ENCODE data around the gene RALGPS1. TPM values are rescaled to one million over a fixed set of nuclear protein-coding genes. Genes with fewer than 3 reads are reported as not detected.

The RALGPS1 gene
- total RNA-seq, 1 experiment from 2014 or later, result 2.2 TPM

- no peak for DNase-seq (ENCODE audit: low spot score)
Measured at GRCh38 chr9:126955811-126956210, 41.2 kb downstream of the RALGPS1 start.

DNA sequence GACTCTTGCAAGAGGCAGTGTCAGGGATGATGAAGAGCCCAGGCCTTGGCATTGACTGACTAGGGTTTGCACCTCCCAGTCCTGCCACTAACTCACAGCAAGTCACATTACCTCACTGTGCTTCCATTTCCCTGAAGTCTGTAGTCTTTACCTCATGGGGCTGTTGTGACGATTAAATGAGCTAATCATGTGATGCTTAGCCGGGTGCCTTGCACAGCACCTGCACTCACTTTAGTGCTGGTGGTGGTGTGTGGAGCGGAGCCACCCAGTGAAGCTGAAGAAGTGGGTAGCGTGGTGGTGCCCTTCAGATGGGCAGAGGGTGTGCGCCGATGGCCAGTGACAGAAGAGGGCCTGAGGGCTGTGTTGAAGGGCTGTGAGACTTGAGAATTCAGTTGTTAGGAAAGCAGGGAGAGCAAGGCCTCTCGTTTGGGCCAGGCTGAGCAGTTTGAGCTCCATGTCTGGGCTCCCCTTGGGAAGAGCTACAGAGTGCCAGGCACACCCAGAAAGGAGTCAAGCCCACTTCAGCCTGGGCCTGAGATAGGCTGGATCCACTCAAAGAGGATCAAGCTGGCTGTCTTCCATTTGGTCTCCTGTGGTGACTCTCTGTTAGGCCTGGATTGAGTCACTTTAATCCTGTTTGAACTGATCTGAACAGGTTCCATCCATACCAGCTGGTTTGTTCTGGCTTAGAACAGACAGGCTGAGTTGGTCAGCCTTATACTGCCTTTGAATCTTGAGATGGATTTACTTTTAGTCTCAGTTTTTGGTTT lies 42.5 kb downstream of the RALGPS1 start:
- peak; percentile 57 for DNase-seq (ENCODE audit: low spot score)

DNA sequence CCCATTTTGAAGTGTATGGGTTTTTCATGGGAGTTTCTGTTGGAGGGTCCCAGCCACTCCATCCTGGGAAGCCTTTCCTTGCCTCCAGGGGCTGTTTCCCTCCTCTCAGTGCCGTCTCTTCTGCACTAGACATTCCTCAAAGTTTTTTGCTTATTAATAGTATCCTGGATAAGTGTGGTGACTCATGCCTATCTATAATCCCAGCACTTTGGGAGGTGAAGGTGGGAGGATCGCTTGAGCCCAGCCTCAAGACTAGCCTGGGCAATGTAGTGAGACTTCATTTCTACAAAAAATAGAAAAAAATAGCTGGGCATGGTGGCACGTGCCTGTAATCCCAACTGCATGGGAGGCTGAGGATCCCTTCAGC lies 43.1 kb downstream of the RALGPS1 start:
- peak; percentile 27 for DNase-seq (ENCODE audit: low spot score)

- DNase-seq (ENCODE audit: low spot score), result no peak
Measured at GRCh38 chr9:126959336-126959735, 44.8 kb downstream of the RALGPS1 start.

- no peak for DNase-seq (ENCODE audit: low spot score)
Measured at GRCh38 chr9:126959917-126960316, 45.3 kb downstream of the RALGPS1 start.

DNA sequence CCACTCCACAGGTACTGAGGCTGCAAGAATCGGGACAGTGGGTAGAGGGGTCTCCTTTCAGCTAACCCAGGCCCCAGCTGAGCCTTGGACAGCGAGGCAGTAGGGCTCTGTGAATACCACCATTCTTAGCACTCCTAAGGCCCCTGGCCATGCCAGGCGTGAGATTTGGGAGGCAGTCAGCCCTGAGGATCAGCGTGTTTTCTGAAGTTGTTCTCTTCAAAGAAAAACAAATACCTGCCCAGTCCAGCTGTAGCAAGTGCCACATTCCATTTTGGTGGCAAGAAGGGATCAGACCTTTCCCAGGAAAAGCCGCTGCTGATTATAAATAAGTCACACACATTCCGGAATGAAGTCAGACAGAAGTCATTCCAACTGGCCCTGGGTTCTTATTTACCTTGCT lies 47.8 kb downstream of the RALGPS1 start:
- no peak for DNase-seq (ENCODE audit: low spot score)

DNA sequence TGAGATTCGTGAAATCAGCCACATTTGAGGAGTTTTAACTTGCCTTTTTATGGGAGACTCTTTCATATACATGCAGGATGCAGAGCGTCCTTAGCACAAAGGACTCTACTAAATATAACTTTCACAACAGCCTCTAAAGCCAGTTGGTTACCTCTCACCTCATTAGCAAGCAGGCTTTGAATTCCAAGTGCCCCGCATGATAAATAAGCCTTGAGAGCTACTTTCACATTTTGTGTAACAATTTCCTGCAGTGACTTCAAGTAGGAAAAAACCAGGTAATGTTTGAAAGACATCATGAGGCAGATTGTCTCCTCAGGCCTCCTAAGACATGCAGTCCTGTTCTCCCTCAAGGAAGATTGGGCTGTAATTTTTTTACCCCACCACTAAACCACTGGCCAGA lies 50.5 kb downstream of the RALGPS1 start:
- no peak for DNase-seq (ENCODE audit: low spot score)

GRCh38 chr9:126965541-126966428 lies 51.2 kb downstream of the RALGPS1 start:
- peak; percentile 66 for DNase-seq (ENCODE audit: low spot score)

DNA sequence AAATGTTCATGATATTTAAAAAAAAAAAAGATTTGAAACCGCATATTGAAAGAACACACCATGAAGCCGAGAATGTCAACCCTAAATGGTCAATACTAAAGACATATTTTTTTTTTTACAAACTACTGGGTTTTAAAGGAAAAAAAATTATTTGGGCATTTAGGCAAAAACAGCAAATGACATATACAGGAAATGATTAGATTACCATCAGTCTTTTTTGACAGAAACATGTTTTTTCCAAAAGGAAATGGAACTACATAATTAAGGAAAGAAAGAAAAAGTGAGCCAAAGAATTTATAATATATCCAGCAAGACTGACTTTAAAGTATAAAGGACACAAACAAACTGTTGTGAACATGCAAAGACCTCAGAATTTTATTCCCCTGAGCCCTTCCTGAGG lies 56.7 kb downstream of the RALGPS1 start:
- no peak for DNase-seq (ENCODE audit: low spot score)

DNA sequence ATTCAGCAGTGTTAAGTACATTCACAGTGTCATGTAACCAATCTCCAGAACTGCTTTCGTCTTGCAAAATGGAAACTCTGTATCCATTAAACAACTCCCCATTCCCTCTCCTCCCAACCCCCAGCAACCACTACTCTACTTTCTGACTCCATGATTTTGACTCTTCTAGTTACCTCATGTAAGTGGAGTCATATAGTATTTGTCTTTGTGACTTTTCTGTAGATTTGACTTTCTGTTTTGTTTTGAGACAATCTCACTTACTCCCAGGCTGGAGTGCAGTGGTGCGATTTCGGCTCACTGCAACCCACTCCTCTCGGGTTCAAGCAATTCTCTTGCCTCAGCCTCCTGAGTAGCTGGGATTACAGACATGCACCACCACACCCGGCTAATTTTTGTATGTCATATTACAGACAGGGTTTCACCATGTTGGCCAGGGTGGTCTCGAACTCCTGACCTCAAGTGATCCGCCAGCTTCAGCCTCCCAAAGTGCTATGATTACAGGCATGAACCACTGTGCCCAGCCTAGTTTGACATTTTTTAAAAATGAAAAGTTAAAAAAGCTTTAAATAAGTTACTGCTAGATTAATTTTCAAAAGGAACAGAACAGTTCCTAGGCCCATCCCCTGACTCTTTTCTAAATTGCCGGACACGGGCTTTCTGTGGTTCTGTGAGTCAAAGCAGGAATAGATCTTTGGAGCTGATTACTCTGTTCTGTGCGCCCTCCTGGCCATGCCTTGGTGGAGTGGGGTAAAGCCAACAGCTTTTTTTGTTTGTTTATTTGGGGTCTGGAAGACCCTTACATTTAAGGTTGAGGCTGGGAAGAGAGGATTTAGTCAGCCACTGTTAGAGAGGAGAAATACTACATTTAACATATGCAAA lies 59.3 kb downstream of the RALGPS1 start:
- no peak for DNase-seq (ENCODE audit: low spot score)

- no peak for DNase-seq (ENCODE audit: low spot score)
Measured at GRCh38 chr9:126974594-126974993, 60.0 kb downstream of the RALGPS1 start.

DNA sequence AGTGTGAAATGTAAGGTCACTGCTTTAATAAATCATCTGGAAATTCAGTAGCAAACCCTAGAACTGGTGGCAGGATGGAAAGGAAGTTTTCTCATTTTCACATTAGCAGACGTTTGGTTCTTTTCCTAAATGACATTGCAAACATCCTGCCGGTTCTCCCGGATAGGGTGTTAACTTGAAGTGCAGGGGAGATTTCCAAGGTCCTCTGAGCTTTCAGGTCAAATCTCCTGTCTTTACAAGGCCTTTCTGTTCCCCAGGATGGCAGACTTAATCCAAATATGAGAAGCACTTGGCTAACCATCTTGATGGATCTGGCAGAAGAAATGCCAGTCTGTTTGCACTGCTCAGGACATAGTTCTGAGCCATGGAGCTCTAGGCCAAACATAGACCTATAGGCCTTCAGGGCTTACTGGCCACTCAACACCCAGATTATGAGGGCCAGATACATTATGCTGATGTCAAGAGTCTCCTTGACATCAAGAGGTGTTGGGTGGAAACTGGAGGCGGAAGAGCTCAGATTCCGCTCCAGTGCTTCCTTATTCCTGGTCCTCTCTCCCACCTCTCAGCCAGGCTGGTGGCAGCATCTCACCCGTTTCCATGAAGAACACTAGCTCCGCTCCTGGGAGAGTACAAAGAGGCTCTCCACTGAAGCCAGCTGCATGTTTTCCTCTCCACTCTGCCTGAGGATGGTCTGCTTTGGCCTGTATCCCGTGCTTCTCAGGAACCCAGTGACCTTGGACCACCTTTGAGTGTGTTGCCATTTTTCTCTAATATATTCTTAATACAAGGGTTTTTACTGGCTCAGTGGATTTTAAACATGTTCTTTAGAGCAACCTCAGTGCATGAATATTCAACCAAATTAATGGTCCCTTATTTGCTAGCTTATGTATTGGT lies 61.0 kb downstream of the RALGPS1 start:
- DNase-seq (ENCODE audit: low spot score), result no peak

DNA sequence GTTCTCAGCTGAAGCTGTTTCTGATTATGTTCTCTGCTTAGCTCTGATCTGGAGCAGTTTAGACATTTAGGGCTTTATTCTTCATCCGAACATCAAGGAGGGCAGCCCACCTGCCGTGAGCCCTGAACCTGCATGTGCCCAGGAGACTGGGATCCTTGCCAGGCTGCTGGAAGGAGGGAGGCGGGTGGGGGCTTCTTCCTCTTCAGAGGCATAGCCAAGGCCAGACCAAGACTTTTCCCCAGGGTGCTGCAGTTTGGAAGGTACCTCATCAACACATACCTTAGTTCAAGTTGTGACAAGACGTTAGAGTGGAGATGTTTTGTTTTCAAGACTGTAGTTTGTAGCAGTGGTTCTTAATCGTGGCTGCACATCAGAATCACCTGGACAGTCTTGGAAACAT lies 64.9 kb downstream of the RALGPS1 start:
- no peak for DNase-seq (ENCODE audit: low spot score)

DNA sequence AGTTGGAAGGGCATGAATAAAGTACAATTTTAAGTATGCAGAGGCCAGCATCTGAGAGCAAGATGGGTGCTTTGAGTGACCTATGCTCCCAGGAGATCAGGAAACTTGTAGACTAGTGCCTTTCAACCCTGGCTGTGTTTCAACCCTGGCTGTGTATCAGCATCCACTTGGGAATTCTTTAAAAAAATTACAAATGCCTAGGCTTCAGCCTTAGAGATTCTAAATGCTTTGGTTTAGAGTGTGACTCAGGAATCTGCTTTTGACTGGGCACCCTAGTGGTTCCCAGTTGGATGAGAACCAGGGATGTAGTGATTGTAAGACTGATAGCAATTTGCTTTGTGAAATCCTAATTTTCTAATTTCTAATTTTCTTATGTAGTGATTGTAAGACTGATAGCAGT lies 65.6 kb downstream of the RALGPS1 start:
- no peak for DNase-seq (ENCODE audit: low spot score)

DNA sequence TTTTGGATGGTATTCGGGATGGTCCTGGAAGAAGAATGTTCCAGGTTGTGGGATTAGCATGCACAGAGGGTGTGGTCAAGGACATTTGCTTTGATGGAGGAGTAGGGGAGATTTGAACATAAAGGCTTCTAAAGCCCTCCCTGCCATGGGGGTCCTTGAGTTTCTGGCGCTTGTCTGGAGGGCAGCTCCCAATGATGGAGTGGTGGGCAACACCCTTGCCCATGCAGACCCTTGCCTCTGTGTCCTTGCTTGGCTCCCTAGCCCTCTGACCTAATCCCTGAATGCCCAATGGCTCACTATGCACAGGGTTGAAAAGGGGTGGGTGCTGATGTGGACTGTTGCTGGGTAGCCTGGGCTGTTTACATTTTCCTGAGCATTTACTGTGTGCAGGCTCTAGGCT lies 66.6 kb downstream of the RALGPS1 start:
- no peak for DNase-seq (ENCODE audit: low spot score)

GRCh38 chr9:126982215-126983002 lies 67.8 kb downstream of the RALGPS1 start:
- DNase-seq (ENCODE audit: low spot score), result no peak

GRCh38 chr9:126983767-126984166 lies 69.2 kb downstream of the RALGPS1 start:
- no peak for DNase-seq (ENCODE audit: low spot score)

DNA sequence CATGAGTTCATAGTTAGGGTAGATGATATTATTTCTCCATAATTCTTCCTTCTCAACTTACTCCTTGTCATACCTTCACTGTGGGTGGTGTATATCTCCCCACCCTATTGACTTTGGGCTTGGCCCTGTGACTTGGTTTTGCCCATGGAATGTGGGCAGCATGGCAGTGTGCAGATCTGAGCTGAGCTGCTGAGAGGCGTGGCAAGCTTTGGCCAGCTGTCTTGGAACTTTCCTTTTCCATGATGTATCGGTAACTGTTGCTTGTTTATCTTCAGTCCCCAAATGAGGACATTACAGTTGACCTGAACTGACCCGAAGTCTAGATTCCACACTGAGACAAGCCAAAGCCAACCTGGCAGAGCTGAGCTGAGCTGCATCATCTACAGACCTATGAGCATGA lies 70.4 kb downstream of the RALGPS1 start:
- peak; percentile 59 for DNase-seq (ENCODE audit: low spot score)

DNA sequence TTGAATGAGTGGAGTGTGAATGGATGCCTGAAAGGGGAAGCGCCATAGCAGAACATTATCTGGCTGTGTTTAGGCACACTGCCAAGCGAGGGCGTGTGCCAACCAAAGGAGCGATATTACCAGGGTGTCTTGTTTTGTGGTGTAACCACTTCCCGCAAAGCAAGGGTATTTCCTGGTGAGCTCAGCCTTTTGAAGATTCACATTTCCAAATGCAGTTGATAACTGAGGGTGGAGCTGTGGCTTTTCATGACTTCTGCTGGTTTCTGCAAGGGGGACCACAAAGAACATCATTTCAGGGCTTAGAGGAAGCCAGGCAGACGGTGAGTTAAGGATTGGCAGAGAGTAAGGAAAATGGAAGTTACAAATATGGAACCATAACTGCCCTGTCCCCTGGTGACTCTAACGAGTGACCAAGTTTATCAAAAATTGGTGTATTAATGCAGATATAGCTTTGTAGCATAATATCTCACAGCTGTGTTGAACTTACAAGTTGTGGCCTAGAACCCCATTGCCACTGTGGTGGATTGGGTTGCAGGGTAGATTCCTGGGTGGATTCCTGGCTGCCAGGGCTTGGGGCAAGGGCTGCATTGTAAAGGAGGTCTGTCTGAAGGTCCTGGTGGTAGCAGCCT lies 71.4 kb downstream of the RALGPS1 start:
- peak; percentile 94 for DNase-seq (ENCODE audit: low spot score)

- DNase-seq (ENCODE audit: low spot score), result no peak
Measured at GRCh38 chr9:126986506-126986951, 71.9 kb downstream of the RALGPS1 start.
